HG02571 (cell line): Measurements from ENCODE around the gene BCOR.

ENCODE experiments used
- ATAC-seq: cut with Tn5 transposase; IDR thresholded peaks from one replicate; pipeline ENCODE4 v1.9.1; 2021; ENCODE audit warnings: mild to moderate bottlenecking, moderate library complexity; ENCODE audit not compliant: unreplicated experiment

BCOR gene

DNA sequence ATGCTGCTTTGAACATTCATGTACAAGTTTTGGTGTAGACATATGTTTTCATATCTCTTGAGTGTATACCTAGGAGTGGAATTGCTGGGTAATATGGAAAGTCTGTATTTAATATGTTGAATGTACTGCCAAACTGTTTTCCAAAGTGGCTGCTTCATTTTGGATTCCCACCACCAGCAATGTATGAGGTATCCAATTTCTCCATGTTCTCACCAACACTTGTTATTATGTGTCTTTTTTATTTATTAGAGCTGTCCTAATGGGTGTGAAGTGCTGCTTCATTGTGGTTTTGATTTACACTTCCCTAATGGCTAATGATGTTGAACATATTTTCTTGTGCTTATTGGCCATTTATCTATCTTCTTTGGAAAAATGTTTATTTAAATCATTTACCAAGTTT lies 60.4 kb downstream of the BCOR start:
- no peak for ATAC-seq

DNA sequence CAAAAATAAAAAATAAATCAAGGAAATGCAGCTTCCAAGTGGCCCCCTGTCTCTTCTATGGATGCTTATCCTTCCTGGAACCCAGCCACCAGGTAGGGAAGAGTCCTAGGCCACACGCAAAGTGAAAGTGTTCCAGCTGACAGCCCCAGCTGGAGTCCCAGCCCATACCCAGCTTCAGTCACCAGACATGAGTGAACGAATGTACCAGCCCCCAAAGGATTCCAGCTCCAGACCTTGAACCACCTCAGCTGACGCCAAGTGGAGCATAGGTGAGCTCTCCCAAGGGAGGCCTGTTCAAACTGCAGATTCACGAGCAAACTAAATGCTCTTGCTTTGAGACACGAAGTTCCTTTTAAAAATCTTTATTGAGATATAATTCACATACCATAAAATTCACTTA lies 62.0 kb downstream of the BCOR start:
- no peak for ATAC-seq

DNA sequence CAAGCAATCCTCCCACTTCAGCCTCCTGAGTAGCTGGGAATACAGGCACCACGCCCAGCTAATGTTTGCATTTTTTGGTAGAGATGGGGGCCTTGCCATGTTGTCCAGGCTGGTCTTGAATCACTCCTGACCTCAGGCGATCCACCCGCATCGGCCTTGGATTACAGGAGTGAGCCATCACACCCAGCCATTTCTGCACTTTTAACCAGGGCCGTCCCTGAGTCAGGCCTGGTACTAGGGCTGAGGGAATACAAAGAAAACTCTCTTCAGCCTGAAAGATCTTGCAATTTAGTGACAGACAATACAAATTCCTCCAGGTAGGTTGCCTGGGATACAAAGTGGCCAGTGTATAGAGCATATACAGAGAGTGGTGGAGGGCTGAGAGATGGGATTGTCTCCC lies 65.8 kb downstream of the BCOR start:
- no peak for ATAC-seq

DNA sequence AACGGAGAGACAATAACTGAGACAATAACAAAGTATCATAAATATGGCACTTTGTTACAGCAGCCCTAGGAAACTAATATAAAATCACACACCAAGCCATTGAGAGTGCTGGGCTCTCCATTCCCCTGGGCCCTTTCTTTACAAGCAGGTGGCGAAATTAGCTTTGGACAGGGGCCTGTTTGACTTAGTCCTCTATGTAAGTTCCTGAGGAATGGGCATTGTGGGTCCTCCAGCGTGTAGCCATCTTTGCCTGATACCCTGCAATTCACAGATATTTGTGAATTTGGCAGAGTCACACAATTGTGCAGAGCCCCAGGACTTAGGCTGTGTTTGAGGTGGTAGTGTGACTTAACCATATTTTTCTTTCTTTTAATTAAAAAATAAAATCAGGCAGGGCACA lies 67.6 kb downstream of the BCOR start:
- ATAC-seq: no peak

DNA sequence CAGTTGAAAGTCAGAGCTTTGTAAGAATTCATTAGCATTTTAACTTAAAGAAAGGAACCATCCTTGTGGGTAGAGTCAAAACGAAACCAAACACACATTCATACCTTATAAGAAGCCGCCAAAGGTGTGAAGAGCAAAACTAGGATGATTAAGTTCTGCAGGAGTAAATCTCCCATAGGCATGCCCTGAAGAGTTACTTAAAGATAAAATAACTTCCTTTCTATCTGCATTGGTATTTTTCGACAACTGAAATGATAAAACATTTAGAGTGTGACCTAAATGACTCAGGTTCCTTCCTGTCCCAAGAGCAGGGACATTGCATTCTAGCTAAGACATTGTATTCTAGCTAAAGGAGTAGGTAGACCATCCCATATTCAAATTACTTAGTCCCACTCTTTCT lies 75.3 kb downstream of the BCOR start:
- ATAC-seq: no peak

DNA sequence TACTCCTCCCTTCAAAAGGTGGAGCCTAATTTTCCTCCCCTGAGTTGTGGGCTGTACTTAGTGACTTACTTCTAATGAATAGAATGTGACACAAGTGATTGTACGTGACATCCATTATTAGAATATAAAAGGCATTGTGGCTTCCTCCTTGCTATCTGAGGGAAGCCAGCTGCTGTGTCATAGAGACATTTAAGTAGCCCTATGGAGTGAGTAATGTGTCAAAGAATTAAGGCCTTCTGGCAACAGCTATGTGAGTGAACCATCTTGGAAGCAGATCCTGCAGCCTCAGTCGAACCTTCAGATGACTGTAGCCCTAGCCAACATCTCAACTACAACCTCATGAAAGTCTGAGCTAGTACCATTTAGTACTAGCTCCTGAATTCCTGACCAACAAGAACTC lies 76.1 kb downstream of the BCOR start:
- no peak for ATAC-seq

DNA sequence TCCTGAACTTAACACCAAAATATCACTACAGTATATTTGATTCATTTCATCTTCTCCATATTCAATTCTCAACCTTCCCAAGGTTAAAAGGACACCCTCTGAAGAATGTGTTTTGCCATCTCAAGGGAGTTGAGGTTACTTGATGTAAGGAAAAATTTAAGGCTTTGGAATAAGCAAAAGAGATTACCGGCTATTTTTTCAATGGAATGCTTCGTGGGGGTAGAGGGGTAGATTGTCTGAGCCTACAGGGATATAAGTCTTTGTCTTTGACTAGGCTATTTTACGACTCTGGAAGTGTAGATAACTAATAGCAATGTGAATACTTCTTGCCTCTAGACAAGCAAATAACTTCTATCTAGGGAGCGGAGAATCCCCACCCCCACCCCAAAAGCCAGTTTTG lies 78.2 kb downstream of the BCOR start:
- no peak for ATAC-seq

DNA sequence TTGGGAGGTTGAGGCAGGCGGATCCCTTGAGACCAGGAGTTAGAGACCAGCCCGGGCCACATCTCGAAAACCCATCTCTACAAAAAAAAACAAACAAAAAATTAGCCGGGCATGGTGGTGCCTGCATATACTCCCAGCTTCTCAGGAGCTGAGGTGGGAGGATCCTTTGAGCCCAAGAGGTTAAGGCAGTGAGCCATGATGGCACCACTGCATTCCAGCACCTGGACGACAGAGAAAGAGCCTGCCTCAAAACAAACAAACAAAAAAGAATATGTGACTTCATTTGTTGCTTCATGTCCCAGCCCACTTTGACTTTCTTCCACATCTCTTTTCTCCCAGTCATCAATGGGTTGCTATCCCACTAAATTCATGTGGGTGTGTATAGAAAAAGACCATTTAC lies 79.7 kb downstream of the BCOR start:
- no peak for ATAC-seq

DNA sequence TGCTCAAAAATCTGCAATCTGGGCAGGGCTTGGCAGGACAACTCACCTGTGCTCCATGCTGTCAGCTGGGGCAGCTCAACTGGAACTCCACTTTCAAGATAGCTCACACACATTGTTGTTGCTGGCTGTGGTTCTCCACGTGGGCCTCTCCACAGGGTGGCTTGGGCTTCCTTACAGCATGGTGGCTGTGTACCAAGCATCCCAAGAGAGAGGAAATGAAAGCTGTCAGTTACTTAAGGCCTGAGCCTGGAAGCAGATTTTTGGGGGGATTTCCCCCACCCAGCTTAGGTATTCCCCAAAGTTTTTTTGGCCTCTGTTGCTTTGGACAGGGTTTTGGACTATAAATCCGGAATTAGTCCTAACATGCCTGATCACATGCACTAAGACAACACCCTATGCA lies 81.0 kb downstream of the BCOR start:
- no peak for ATAC-seq

DNA sequence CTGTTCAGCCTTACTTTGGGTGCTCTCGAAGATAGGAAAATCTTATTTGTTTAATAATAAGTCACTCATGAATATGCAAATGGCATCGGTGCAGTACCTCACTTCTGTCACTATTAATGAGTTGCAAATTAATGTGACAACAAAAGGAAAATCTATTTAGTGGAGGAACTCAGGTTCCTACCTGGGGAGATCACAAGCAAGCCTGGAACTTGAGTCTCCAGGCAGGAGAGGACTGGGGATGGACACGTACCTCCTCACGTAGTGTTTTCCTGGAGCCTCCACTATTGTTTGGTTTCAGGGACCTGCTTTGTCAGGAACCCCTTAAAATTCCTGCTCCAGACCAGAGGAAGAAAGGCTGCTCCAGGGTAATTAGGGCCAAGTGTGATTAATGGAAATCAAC lies 82.1 kb downstream of the BCOR start:
- ATAC-seq: no peak

DNA sequence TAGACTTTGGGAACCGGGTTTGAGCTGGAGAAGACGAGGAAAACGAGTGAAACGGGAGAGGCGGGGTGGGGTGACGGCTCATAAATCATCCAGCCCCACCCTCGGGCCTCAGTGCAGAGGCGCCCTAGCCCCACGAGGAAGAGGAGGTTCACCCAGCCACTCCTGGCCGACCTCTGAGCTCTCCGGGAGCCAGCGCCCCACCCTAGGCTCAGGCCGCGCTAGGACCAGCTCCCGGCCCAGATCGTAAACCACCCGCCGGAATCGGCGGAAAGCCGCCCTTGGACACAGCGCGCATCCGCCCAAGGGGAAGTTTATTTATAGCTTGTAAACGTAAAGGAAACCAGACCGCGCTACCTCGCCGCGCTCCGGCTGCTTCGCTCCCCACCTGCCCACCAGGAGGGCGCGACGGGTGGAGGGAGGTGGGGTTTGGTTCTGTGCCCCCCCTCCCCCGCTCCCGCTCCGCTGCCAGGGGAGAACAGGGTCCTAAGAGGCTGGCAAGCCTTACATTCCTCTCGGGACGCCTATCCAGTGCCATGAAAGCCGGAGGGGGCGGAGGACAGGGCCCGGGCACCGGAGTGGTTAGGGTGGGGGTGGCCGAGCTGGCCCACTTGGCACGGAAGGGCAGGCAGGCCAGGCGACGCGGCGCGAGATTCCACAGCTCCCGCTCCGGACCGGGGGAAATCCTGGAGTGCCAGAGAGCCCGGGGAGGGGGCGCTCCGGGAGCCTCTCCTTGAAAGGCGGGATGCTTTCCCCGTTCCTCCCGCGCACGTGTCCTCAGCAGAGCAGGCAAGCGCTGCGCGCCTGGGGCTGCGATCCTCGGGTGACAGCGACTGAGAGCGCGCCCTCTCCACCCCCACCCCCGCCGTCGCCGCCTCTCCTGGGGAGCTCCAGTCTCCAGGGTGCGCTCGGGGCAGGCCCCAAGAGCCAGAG lies 84.2 kb downstream of the BCOR start:
- no peak for ATAC-seq

DNA sequence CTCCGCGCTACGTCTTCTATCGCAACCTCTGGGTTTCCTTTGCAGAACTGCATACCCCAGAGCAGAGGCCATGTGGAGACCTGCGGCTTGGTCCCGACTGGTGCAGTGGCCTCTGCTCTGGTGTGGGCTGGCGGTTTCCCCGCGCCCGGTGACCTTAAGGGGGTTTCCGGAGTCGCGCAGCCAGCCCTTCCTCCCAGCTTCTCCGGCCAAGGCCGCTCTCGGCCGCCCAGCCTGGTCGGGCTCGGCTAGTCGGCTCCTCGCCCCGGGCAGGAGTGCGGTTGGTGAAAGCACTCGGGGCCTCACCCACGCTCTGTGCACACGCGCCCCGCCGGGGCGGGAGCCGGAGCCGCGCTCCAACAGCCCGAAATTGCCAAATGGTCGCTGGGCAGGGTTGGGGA lies 84.9 kb downstream of the BCOR start:
- no peak for ATAC-seq

DNA sequence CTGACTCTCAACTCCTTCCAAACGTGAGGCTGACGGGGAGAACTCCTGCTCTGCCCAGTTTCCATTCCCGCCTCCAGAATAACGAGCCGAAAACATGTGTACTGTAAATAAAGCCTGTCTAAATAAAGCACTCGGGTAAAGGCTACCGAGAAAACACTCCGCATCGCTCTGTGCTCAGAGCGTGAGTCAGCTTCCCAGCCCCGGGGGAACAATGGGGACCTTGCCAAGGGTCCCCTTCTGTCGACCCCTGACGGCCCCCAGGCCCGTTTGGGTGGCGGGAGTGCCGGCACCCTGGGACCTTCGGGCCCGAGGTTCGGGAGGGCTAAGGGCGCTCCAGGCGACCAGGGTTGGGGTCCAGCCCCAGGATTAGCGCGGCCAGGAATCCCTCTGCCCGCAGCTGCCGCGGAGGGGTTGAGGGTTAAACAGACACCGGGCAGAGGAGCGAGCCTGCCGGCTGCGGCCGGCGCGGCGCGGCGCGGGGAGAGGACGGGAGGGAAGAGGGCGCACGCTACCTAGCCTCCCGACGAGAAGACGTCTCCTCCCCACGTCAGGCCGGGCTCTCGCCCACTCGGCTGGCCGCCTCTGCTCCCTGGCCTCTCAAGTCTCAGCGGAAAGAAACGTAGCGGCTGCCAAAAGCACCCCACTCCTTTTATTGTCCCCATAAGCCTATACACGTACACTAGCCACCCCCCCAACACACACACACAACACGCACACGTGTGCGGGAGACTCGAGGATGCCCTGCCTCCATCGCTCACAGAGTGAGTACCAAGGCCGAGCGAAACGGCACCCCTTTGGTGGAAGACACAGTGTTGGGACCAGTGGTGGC lies 85.5 kb downstream of the BCOR start:
- no peak for ATAC-seq

DNA sequence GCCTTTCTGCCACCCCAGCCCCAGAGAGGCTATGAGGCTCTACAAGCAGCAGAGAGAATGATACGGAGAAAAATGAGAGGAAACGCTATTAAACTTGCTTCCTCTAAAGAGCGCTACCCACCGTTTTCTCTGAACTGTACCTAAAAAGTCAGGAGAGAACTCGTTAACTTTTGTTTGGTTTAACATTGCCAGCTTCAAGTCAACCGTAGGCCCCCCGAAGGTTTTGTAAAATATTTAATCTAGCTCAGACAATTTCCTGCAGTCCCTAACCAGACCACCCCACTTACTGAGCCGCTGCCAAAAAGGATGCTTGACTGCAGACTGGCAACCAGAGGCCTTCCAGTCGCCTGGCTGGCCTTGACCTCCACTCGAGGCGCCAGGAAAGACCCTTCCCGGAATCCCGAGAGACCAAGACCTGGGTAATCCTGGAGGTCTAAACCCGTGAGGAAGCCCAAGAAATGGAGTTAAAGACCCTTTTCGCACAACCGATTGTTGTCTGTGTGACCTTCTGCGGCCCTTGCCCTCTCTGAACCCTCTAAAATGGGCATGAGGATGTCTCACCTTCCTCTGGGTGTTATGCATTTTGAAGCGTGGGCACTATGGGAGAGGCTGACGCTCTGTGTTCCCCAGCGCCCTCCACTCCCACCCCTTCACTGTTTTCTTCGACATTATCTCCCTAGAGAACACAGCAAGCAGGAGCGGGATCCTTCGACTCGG lies 86.3 kb downstream of the BCOR start:
- ATAC-seq: no peak

DNA sequence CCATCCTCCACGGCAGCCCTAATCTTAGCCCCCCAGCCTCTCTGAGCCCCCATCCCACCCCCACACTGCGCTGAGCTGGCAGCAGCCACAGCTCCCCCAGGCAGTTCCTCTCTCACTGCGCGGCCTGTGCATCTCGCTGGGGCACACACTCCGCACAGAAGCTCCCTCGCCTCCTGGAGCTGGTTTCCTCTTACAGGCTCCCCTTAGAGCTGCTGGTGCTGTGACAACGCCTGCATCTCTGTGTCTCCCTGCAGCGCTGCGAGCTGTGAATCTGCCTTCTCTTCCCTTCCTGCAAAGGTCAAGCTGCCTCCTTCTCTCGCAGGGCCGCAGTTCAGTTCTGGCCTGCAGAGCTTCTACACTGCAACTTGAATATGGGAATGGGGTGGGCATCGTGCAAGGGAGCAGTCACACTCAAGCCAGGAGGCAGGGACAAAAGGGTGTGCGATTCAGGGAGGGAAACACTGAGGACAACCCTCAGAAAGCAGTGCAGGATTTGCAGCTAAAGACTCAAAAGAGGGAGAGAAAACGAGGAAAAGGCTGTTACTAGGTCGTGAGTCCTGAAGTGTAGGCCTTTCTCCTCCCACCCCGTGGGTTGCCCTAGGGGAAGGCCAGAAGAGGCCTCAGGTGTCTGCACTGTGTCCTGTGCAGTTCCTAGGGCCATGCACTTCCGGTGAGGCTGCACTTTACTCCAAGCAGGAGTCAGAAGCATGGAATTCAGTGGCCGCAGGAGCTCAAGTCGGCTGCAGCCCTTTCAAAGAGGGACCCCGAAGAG lies 87.0 kb downstream of the BCOR start:
- no peak for ATAC-seq

DNA sequence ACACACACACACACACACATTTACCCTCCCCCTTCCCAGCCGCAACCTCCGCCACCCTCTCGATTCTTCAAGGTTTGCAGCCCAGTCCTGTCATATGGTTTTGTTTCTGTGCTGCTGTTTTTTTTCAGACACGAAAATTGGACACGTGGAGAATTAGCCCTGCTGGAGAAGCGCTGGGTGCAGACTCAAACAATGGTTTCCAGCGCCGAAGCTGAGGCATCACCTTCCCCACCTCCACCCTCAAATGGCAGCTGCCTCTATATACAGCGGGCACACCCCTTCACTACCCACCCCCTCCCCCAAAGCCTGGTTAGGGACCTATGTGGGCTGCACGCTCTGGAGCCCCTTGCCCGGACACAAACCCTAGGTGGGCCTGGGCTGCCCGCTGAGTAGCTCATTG lies 87.9 kb downstream of the BCOR start:
- ATAC-seq: no peak

DNA sequence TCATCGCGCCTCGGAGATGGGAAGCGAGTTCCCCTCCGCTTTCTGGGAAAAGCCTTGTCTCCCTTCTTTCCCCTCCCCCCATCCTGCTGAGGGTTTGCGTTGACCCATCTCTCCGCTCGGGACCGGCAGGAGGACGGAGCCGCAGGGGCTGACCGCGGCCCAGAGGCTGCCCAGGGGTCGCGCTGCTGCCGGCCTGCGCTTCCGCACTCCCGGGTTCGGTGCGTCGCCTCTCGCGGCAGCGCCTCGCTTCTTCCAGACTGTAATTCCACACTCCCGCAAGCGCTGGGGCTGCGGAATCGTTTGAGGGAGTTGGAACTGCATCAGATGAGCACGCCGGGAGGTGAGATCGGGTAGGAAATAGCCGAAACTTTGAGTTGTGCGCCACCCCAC lies 88.3 kb downstream of the BCOR start:
- ATAC-seq: no peak

DNA sequence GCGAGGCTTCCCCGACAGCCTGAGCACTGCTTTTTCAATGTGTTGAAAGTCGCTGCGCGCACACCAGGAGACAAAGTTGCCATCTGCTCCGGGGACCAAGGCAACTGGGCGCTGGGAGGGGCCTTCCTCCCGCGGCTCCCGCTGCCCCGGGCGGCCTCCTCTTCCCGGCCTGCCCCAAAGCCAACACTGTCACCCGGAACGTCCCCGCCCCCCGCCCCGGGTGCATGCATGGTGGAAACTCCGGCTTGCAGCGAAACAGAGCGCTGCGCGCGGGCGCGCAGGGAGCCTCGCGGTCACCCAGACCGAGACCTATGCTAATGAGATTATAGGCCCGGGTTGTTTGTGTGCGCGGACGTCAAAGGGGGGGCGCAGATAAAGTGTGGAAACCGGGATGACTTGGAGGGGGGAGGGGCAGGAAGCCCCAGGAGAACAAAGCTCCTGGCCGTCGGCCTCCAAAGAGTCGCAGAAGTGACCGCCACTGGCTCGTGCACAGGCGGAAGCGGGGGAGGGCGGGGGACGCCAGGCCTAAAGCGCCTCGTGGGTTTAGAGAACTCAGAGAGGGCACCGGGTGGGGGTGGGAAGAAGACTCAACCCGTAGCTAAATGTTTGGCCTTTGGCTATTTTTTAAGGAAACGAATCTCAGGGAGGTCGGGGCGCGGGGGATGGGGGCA lies 88.8 kb downstream of the BCOR start:
- ATAC-seq: no peak

DNA sequence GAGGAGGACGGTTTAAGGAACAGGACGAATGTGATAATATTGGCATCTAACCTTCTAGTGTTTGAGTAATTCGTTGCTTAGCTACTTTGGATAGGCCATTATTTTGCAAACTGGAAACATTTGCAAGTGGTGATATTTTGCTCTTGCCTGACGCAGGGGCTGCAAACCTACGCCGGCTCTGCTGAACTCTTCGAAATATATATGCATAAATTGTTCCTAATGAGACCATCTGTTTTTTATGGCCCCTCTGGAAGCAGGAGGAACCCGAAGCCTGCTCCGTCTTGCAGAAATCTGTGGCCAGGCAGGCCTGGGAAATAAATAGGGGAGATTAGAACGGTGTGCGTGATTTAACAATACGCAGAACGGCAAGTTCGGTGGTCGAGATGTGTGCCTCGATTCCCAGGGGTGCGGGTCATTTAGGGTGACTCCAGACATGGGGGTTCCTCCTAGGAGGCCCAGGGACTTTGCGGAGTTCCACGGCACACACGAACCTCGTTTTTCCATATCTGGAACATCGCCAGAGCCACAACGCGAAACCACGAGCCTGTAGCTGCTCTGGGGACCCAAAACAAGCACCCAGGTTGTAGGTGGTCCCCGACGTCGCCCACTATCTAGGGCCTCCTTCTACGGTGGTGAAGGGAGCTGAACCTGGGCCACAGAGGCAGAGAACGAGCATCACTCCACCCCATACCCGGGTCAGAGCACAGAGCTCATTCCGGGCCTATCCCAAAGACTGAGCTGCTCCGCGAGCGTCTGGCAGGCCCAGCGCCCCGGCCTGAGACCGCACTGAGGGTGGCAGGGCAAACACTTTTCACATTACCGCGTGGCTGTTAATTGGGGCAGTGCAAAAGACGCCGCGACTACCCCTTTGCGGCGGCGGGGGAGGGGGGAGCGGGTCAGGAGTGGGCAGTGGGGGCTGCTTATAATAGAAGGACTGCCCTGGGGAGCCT lies 89.7 kb downstream of the BCOR start:
- ATAC-seq: no peak
